Activated naive CD4-positive, alpha-beta T cell treated with anti-CD3 and anti-CD28 coated beads, Interleukin-2, amount 50 U/mL, for 16 hours (primary cell): ENCODE measurements around the gene PRR35.

ENCODE experiments used
- DNase-seq: peaks from one replicate; pipeline ENCODE4 v3.0.0-alpha.2; 2020

Gene PRR35

GRCh38 chr16:565419-566330 lies 5.5 kb downstream of the PRR35 start:
- no peak for DNase-seq

- peak; percentile 43 for DNase-seq
Observed at GRCh38 chr16:566475-567372, 6.5 kb downstream of the PRR35 start, which contains the start of gene NHLRC4. NHLRC4 (plus strand) TSS chr16:567005; CDS start chr16:568048, 1,043 bp downstream.

- DNase-seq = no peak
Observed at GRCh38 chr16:567373-568256, 7.4 kb downstream of the PRR35 start.

GRCh38 chr16:568401-569258 lies 8.4 kb downstream of the PRR35 start:
- DNase-seq = no peak

GRCh38 chr16:569445-570254 lies 9.5 kb downstream of the PRR35 start, which contains the start of gene PIGQ:
PIGQ (plus strand) TSS chr16:569968; CDS start chr16:574075, 4,107 bp downstream.
- DNase-seq = peak; percentile 69

- no peak for DNase-seq
Observed at GRCh38 chr16:572865-573650, 12.9 kb downstream of the PRR35 start.

- DNase-seq = no peak
Observed at GRCh38 chr16:574021-574760, 14.0 kb downstream of the PRR35 start.

GRCh38 chr16:575354-576196 lies 15.4 kb downstream of the PRR35 start:
- no peak for DNase-seq

- no peak for DNase-seq
Observed at GRCh38 chr16:576197-576822, 16.1 kb downstream of the PRR35 start.

- no peak for DNase-seq
Observed at GRCh38 chr16:576823-577201, 16.6 kb downstream of the PRR35 start.

- DNase-seq = no peak
Observed at GRCh38 chr16:577796-578195, 17.6 kb downstream of the PRR35 start.

- no peak for DNase-seq
Observed at GRCh38 chr16:578232-578869, 18.2 kb downstream of the PRR35 start.

GRCh38 chr16:578870-579405 lies 18.7 kb downstream of the PRR35 start:
- DNase-seq = peak; percentile 75

GRCh38 chr16:580141-580945 lies 20.1 kb downstream of the PRR35 start:
- no peak for DNase-seq

- no peak for DNase-seq
Observed at GRCh38 chr16:580946-581498, 20.8 kb downstream of the PRR35 start.
